Gastrocnemius medialis (tissue), 4 donors: Measurements from ENCODE around the gene PCED1B. TPM values are rescaled to one million over a fixed set of nuclear protein-coding genes. Genes with fewer than 3 reads are reported as not detected.

Experiments
- ATAC-seq, 2 donors: fragments of 150-250 bp; one replicate each; pipeline ENCODE4 v1.9.1; 2016
- DNase-seq, 2 donors: peaks; one replicate each; pipeline ENCODE4 v3.0.0-alpha.2; 2019
- H3K27ac ChIP-seq, 4 donors: fragments of 200-600 bp; sonication (generic); 1 replicate in 1 of 4; 2 replicates in 3 of 4; pipeline ENCODE4 v1.5.1; 2016 to 2018; ENCODE audit warnings: mild to moderate bottlenecking in 2 of 4, moderate library complexity in 1 of 4
- H3K27me3 ChIP-seq, 3 donors: fragments of 200-600 bp; sonication (generic) in 2 of 3; 1 replicate in 1 of 3; 2 replicates in 2 of 3; pipeline versions ENCODE4 v1.5.1 to v1.6.0; 2016 to 2019; ENCODE audit warnings: mild to moderate bottlenecking in 1 of 3, moderate library complexity in 1 of 3
- H3K36me3 ChIP-seq, 2 donors: fragments of 200-600 bp; sonication (generic) in 1 of 2; one replicate each; pipeline ENCODE4 v1.5.1; 2017 to 2018
- H3K4me1 ChIP-seq, 2 donors: fragments of 200-600 bp; sonication (generic) in 1 of 2; one replicate each; pipeline ENCODE4 v1.5.1; 2016 to 2017; ENCODE audit warnings: mild to moderate bottlenecking in 2 of 2
- H3K4me3 ChIP-seq, 4 donors: fragments of 200-600 bp; sonication (generic) in 3 of 4; 1 replicate in 1 of 4; 2 replicates in 3 of 4; pipeline ENCODE4 v1.5.1; 2016 to 2019; ENCODE audit warnings: mild to moderate bottlenecking in 2 of 4
- H3K9me3 ChIP-seq, 3 donors: fragments of 200-600 bp; sonication (generic) in 2 of 3; 1 replicate in 1 of 3; 2 replicates in 2 of 3; pipeline ENCODE4 v1.5.1; 2016 to 2019
- POLR2A ChIP-seq, 2 donors: fragments of 450-650 bp; IDR thresholded peaks; one replicate each; pipeline ENCODE4 v1.6.1; 2017; ENCODE audit warnings: antibody characterized with exemption in 2 of 2, mild to moderate bottlenecking in 2 of 2, moderate library complexity in 2 of 2
- in situ Hi-C, 4 donors: fragments of 200-750 bp; cut with MboI; loops; one replicate each; pipeline versions ENCODE4 v1.15.0 to v1.8.0; 2017; ENCODE audit warnings: low sequenced_read_pairs in 4 of 4
- intact Hi-C: fragments of 100-400 bp; cut with DNase I; formaldehyde crosslinking; loops from one replicate; pipeline ENCODE4 v1.15.1; 2023; ENCODE audit warnings: low total_unique reads
- total RNA-seq, 4 donors: library from RNA; depleted of rRNA; stranded (reverse); fragments of >200 nt; gene quantifications; one replicate each; pipeline versions ENCODE4 v1.1.0 to v1.2.3, GENCODE V29; 2016
- TF ChIP-seq, protein P1 (sequence below), 5 experiments: fragments of 450-650 bp in 3 of 5; fragments of 200-600 bp in 2 of 5; sonication (generic) in 2 of 5; IDR thresholded peaks in 4 of 5; conservative IDR thresholded peaks in 1 of 5; 1 replicate in 4 of 5; 2 replicates in 1 of 5; pipeline ENCODE4 v1.5.1; 2016 to 2019; ENCODE audit warnings: antibody characterized with exemption in 5 of 5, mild to moderate bottlenecking in 3 of 5, moderate library complexity in 3 of 5

Gene PCED1B
- total RNA-seq, 4 donors from 2014 or later, result 0.36 to 0.55 (median 0.47) TPM; not detected in 1

DNA sequence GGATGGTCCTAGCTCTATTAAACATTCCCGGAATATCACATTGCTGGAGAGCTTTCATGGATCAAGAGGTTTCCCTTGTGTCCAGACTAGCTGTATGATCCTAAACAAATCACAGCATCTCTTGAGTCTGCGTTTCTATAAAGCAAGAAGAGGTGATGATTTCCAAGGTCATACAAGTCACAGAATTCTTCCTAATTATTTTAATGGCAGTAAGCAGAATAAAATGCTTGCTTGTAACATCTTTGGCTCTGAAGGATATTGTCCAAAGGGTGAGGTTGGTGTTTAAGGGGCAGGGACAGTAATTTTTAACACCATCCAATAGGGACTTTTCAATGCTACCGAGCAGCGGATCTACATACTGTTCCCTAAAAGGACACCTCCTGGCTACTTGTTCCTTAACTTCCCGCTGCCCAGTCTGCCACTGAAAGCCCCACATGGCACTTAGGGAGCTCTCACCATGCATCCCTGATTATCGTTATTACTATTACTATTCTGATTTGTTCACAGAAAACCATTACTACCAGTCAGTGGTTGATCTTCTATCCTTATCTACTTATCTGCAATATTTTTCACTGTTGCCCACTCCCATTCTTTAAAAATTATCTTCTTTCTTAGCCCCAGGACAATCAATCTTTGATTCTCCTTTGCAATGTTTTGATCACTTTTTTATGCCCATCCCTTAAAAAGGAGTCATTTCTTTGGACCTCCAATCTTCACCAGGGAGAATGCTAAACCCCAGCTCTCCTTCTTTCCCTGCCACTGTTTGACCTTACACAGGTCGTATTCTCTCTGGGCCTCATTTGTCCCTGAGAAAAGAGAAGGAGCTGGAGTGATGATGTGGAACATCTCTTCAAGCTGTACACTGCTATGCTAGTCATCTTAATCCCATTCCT lies 4.0 kb upstream of the PCED1B start:
- Histone ChIP-seq H3K4me1 (no peaks in the 10 kb centered on the region), H3K4me3 (no peak overlapping the region), H3K9me3 (no peaks in the 10 kb centered on the region), H3K36me3 (no peaks in the 10 kb centered on the region), H3K27me3 (peaks cover 0 to 28% (median 3%) of the 10 kb centered on the region in 3 donors), H3K27ac (no peak overlapping the region)
- no peak for TF ChIP-seq POLR2A (IDR thresholded peaks at IDR 0.05)
- TF ChIP-seq, protein P1, sequence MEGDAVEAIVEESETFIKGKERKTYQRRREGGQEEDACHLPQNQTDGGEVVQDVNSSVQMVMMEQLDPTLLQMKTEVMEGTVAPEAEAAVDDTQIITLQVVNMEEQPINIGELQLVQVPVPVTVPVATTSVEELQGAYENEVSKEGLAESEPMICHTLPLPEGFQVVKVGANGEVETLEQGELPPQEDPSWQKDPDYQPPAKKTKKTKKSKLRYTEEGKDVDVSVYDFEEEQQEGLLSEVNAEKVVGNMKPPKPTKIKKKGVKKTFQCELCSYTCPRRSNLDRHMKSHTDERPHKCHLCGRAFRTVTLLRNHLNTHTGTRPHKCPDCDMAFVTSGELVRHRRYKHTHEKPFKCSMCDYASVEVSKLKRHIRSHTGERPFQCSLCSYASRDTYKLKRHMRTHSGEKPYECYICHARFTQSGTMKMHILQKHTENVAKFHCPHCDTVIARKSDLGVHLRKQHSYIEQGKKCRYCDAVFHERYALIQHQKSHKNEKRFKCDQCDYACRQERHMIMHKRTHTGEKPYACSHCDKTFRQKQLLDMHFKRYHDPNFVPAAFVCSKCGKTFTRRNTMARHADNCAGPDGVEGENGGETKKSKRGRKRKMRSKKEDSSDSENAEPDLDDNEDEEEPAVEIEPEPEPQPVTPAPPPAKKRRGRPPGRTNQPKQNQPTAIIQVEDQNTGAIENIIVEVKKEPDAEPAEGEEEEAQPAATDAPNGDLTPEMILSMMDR (IDR thresholded peaks at IDR 0.05 in 4 of 5, conservative IDR thresholded peaks at IDR 0.05 in 1 of 5), result no peak
- DNase-seq, result no peak
- in situ Hi-C loops (no loop called here), intact Hi-C loops (loop anchor here (5.0 kb wide), 1 partner anchor 322 kb away; no protein-coding TSS in a partner anchor)
- no peak for ATAC-seq

DNA sequence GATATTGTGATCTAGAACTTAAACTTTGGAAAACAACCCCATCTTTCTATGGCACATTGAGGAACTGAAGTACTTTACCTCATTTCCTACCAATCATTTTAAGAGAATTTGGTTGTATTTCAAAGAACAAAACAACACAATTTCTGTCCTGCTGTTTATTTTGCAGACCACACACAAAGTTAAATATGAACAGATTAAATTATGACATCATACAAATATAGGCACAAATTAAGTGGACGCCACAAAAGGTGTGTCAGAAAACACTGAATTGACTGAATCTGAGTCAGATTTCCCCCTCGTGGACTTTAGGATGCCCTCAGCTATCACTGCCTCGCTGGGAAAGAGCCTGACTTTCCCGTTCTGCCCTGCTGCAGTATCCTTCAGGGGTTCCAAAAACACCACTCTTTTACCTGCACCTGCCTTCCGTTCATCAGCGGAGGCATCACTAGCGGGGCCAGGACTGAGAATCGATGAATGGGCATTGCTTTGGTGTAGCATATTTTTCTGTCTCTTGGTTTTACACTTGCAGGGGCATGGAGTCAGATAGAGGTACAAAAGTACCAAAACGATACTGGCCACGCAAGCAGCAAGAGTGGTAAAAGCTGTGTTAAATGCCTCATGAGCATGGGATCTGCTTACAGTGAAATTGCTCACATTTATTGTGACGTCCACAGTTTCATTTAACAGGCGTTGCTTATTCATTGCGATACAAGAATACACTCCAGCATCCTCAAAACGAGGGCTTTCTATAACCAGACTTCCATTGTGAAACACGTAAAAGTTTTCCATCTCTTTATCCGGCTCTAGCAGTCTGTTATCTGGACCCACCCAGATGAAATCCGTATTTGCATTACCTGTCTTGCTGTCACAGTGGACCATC lies 2.0 kb upstream of the PCED1B start:
- in situ Hi-C loops (no loop called here), intact Hi-C loops (loop anchor here (5.0 kb wide), 1 partner anchor 320 kb away; no protein-coding TSS in a partner anchor)
- ATAC-seq, result no peak

DNA sequence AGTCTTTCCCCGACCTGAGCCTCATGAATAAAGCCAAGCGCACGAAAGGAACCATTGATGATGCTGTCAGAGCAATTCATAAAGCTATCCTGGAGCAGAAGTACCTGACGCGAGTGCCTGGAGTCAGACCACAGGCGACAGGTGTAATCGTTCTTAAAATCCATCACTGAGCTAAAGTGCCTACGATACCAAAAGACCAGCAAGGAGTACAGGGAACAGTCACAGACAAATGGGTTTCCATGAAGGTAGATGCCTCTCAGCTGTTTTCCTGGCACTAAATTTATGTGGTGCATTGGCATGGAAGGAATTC lies 1.4 kb upstream of the PCED1B start:
- Histone ChIP-seq H3K36me3 (no peaks in the 10 kb centered on the region), H3K27me3 (peaks cover 0 to 28% (median 3%) of the 10 kb centered on the region in 3 donors), H3K9me3 (no peaks in the 10 kb centered on the region), H3K4me1 (peaks cover 0 to 5% of the 10 kb centered on the region in 2 donors), H3K4me3 (no peak overlapping the region), H3K27ac (no peak overlapping the region)
- no peak for DNase-seq
- in situ Hi-C loops, result no loop called here
- no peak for ATAC-seq
- intact Hi-C loops, result loop anchor here (5.0 kb wide), 1 partner anchor 319 kb away; no protein-coding TSS in a partner anchor
- TF ChIP-seq, protein P1 (IDR thresholded peaks at IDR 0.05 in 4 of 5, conservative IDR thresholded peaks at IDR 0.05 in 1 of 5), result no peak
- no peak for TF ChIP-seq POLR2A (IDR thresholded peaks at IDR 0.05)

More for the DNA sequence above, 2.0 kb upstream of the PCED1B start:
- no peaks in the 10 kb centered on the region for H3K4me1 ChIP-seq
- H3K27me3 ChIP-seq, result peaks cover 0 to 28% (median 3%) of the 10 kb centered on the region in 3 donors
- TF ChIP-seq, protein P1 (IDR thresholded peaks at IDR 0.05 in 4 of 5, conservative IDR thresholded peaks at IDR 0.05 in 1 of 5), result no peak
- TF ChIP-seq POLR2A (IDR thresholded peaks at IDR 0.05), result no peak
- no peaks in the 10 kb centered on the region for H3K36me3 ChIP-seq
- H3K27ac ChIP-seq, result no peak overlapping the region
- no peaks in the 10 kb centered on the region for H3K9me3 ChIP-seq
- DNase-seq, result no peak
- H3K4me3 ChIP-seq, result no peak overlapping the region

DNA sequence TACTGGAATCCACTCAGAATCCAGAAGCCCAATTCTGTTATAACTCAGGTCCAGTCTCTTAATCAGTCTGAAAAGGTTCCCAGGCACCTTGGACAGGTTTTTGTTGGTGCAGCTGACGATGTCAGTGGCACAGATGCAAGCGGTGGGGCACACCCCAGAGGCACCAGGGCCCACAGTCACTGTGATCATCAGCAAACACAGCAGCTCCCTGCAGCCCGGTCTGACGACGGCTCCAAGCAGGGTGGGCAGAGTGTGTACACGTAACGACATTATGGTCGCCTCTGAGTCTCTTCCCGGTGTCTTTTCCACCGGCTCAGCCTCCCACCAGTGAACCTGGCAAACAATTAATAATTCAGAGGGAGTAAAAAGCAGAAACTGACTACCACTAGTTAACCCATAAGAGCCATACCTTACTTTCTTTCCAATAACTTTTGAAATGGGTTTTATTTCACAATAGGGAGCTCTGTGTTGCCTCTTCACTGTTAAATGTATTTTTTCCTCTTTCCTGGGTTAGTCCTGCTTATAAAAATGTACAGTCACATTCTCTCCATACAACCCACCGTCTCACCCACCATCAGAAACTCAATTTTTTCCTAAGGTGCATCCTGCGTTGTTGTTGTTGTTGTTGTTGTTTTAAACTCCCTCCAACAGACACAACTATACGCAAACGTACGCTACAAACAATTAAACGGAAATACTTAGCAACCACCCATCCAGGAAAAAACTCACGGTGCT lies 521 bp upstream of the PCED1B start:
- no peak for DNase-seq
- Histone ChIP-seq H3K4me3 (peak overlapping the region; percentile 56 to 65 (median 64)), H3K9me3 (no peaks in the 10 kb centered on the region), H3K27me3 (peaks cover 0 to 28% (median 3%) of the 10 kb centered on the region in 3 donors), H3K36me3 (no peaks in the 10 kb centered on the region), H3K27ac (peak overlapping the region in 3 of 4 donors; percentile 33 to 74 (median 74)), H3K4me1 (peaks cover 0 to 9% of the 10 kb centered on the region in 2 donors)
- ATAC-seq, result no peak
- no peak for TF ChIP-seq POLR2A (IDR thresholded peaks at IDR 0.05)
- TF ChIP-seq, protein P1 (IDR thresholded peaks at IDR 0.05 in 4 of 5, conservative IDR thresholded peaks at IDR 0.05 in 1 of 5), result no peak
- in situ Hi-C loops, result no loop called here
- intact Hi-C loops, result loop anchor here (5.0 kb wide), 1 partner anchor 318 kb away; no protein-coding TSS in a partner anchor
